NCI-H82 treated with DMSO at 0.1 percent for 48 hours (cell line): ENCODE measurements around the gene EDC3.

Source experiments
- DNase-seq: peaks from one replicate; lab custom pipeline; 2025; ENCODE audit not compliant: unreplicated experiment; lab: John Stamatoyannopoulos, UW

Gene EDC3

GRCh38 chr15:74585191-74585590 lies 110.6 kb downstream of the EDC3 start:
- no peak for DNase-seq

GRCh38 chr15:74584779-74585178 lies 111.0 kb downstream of the EDC3 start:
- DNase-seq: no peak

- no peak for DNase-seq
Observed at GRCh38 chr15:74584204-74584603, 111.6 kb downstream of the EDC3 start.
